Measurements from ENCODE around the gene MFF.
A peak's percentile ranks its signal among the peaks of the same experiment; 100 is the strongest.
"Not testable (repeated sequence)": the region's sequence is repeated elsewhere in the genome, so short reads cannot be mapped to it uniquely, and the experiment has no call there.

Gene MFF

DNA sequence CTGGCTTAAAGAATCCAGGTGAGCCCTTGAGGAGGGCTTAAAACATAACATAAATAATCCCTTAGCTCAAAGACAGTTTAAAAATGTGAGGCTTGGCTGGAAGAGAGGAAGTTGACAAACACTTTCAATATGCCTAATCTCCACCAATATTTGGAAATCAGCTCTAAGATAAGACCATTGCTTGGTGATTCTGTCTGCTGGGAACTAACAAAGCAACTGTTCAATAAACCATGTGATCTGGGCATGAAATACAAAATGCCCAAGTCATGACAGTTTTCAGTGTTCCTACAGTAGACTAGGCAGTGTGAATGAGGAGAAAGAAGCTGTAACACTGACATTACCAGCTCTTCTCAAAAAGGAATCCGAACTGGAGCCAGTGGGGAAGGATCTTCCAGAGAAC lies 10.7 kb downstream of the MFF start:
- no peak for DNase-seq (ENCODE audit: low spot score)

DNA sequence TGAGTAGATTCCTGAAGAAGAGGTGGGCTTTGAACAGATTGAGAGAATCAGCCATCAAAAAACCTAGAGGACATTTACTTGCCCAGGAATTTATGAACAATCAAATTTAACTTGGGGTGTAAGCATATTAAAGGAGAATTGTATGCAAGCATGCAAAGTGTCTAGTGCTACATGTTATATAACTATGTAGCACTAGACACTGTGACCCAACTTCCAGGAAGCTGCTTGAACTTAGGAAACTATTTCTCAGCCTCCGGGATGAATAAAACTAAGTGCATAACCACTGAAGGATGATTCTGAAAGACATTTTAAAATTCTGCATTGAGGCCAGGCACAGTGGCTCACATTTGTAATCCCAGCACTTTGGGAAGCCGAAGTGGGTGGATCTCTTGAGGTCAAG lies 12.4 kb downstream of the MFF start:
- DNase-seq (ENCODE audit: low spot score) = no peak

DNA sequence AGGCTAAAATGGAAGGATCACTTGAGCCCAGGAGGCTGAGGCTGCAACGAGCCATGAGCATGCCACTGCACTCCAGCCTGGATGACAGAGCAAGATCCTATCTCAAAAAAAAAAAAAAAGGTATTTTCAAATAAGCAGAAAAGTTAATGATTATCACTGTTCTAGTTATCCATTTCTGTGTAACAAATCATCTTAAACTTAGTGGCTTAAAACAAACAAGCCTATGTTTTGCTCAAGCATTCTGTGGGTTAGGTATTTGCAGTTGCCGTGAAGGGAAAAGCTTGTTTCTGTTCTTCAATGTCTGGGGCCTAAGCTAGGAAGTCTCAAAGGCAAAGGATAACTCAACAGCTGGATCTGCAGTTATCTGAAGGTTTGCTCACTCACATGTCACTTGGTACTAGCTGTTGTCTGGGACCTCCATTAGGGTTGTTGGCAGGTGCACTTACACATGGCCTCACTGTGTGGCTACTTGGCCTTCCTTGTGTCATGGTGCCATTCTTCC lies 14.1 kb downstream of the MFF start:
- DNase-seq (ENCODE audit: low spot score) = peak; percentile 77

DNA sequence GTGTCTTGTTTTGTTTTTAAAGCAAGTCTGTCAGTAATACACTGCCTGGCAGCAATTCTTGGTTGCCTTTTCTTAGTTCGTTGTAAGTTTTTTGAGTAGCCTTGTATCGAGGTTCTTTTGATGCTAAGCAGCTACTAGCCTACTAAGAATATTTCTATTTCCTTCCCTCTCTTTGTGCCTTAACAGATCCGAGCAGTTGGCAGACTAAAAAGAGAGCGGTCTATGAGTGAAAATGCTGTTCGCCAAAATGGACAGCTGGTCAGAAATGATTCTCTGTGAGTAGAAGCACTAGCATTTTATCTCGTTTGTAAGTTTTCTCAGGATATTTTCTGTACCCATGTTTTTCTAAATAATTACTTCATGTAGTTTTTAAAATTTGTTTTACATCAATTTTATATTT lies 15.1 kb downstream of the MFF start:
- no peak for DNase-seq (ENCODE audit: low spot score)

DNA sequence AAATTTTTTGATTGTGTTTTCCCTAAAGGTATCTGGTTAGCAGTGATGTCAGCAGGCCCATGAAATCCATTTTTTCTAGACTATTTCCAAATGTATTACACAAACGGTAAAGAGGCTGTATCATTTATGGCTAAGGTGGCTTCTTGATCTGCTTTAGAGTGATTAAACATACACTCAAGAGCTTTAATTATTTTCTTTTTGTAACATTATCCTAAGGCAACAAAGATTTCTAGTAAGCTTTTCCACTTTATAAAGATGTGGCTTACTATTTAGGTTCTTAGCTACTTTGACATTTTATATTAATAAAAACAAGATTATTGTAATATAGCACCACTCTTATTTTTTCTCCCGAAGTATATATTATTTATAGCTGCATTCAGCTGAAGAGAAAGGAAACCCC lies 16.5 kb downstream of the MFF start:
- no peak for DNase-seq (ENCODE audit: low spot score)

DNA sequence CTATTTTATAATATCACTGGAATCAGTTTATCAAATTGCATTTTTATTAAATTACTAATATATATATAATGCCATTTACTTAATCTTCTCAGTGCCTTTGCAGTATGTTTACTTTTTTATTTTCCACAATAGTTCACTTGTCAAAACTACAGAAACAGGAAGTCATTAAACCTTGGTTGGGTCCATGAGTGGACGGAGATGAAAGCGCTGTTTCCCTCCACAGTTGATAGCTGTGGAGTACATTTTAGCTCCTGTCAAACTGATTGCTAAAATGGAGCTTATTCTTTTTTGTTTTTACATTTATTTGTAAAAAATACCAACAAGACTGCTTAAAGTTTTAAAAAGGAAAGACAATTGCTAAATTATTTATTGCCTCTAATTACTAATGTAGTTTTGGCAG lies 19.2 kb downstream of the MFF start:
- no peak for DNase-seq (ENCODE audit: low spot score)

DNA sequence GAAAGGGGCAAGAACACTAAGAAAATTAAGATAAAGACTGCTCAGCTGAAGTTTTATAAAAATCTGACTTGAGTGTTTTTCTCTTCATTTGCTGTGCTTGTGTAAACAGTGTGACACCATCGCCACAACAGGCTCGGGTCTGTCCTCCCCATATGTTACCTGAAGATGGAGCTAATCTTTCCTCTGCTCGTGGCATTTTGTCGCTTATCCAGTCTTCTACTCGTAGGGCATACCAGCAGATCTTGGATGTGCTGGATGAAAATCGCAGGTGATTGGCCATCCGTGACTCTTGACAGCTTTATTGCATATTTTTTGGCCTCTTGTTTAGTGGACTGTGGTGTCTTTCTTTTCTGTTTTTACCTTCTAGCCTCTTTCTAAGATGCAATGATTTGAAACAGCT lies 22.1 kb downstream of the MFF start:
- peak; percentile 62 for DNase-seq (ENCODE audit: low spot score)

DNA sequence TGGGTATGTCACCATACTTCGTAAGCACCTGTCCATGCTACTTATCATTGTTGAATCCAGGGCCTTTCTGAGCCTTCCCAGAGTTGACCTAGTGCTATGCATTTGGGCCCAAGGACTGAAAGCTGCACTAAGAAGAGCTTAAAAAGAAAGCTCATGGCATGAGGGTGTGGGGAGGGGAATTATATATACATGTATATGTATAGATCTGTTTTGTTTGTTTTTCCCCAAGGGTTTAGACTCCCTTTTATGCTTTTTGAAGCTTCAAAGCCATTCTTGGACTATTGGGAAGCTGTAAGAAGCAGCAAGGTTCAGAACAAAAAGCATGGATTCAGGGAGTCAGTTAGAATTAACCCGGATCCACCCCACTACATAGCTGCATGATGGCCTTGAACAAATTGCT lies 23.3 kb downstream of the MFF start:
- DNase-seq (ENCODE audit: low spot score) = no peak

DNA sequence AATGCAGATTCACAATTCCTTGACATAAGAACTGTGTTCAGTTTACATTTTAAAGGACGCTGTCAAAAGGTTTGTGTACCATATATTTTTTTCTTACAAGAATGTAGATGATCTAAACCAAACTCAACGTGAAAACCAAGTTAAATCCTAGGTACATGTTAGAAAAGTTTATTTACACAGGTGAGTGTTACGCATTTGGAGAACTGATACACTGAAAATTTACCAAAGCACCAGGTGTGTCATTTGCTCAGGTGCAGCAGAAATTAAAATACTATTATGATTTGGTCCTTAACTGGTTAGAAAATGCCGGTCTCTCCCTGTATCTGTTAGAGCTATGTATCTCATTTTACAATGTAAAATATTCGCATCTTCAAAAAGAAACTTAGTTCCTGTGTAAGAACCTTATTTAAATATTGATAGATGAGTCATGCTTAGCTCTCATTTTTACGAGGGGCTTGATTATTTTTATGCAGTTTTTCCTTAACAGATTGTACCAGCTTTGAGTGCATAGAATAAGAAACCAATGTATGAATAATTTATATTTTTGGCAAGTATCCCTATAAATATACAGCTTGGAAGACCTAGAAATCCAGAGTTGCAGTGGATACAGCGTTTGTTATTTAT lies 25.1 kb downstream of the MFF start:
- no peak for DNase-seq (ENCODE audit: low spot score)

DNA sequence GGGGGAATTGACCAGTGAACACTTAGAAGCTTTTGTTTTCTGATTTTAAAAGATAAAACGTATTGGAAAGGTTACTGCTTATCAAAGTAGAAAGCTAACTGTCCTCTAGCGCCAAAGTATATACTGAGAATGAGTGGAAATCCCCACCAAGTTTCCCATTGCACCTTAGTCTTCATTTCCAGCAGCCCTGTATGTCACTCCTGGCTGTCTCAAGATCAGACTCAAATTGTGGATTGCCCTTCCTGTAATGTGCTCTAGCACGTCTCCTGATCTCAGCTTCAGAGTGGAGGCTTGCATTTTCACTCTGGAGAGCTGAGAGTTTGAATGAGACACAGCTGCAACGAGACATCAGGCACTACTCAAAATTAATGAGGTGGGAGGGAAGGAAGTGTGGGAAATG lies 26.6 kb downstream of the MFF start:
- no peak for DNase-seq (ENCODE audit: low spot score)

DNA sequence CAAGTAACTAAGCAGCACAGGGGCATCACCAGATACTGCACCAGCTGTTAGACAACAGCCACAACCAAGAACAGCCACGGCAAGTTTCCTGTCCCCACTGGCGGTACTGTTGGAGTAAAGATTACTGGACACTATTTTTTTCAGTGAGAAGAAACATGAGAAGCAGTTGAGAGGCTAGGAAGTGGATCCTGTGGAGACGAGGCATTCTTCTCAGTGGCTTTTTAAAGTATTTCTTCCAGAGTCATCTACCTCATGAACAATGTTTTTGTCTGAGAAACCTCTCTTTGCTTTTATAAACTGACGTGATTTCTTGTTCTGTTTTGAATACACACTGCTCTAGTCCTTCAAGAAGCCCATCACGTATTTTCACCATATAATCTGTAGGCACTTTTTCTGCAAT lies 35.3 kb downstream of the MFF start:
- DNase-seq (ENCODE audit: low spot score) = no peak

DNA sequence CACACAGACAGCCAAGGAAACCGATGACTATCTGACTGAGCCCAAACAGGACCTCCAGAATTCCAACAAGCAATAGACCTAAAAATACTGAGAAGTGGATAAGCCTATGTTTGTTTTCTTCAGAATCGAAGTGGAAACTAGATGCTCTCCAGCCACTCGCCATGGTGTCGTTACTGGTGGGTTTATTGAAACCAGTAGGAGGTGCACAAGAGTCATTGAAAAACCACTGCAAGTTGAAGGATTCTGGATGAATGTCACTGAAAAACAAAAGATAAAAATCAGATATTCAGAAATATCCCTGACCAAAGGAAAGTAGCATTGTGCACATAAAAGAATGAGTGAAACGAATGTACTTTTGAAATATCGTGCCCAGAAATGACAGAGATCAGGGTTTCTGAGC lies 38.7 kb downstream of the MFF start:
- DNase-seq (ENCODE audit: low spot score) = no peak

DNA sequence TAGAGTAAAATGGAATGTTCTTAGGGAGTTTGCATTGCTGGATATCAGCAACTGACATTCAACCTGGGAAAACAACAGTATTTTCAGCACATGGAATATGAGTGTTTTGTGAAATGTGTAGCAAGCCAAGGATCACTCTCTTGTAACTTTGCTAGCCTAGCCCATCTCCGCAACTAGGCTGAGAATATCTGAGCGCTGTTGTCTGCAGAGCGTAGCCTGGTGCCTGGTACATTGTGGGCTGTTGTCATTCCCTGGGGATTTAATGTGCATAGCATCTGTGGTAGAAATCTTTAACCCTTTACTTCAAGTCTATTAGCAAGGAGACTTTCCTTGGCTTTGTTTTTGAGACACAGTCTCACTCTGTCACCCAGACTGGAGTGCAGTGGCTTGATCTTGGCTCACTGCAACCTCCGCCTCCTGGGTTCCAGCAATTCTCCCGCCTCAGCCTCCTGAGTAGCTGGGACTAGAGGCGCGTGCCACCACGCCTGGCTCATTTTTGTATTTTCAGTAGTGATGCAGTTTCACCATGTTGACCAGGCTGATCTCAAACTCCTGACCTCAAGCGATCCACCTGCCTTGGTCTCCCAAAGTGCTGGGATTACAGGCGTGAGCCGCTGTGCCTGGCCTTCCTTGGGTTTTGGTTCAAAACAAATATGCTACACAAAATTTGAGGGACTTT lies 39.7 kb downstream of the MFF start:
- DNase-seq (ENCODE audit: low spot score) = not testable (repeated sequence)

DNA sequence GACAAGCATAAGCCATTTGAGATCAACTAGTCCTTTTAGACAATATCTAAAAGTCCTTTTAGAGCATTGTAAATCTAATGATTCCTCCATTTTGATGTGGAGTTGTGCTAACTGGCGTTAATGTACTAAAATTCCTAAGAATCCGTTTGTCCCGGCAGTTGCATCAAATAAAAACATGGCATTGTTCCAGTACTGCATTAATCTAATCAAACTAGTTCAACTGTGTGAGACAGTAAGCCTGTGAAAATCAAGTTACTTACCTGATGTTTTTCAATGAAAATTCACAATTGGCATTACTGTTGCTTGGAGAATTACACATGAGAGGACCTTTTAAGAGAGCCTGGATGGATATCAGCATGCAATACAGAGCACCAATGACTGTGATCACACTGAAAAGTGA lies 40.8 kb downstream of the MFF start:
- no peak for DNase-seq (ENCODE audit: low spot score)

DNA sequence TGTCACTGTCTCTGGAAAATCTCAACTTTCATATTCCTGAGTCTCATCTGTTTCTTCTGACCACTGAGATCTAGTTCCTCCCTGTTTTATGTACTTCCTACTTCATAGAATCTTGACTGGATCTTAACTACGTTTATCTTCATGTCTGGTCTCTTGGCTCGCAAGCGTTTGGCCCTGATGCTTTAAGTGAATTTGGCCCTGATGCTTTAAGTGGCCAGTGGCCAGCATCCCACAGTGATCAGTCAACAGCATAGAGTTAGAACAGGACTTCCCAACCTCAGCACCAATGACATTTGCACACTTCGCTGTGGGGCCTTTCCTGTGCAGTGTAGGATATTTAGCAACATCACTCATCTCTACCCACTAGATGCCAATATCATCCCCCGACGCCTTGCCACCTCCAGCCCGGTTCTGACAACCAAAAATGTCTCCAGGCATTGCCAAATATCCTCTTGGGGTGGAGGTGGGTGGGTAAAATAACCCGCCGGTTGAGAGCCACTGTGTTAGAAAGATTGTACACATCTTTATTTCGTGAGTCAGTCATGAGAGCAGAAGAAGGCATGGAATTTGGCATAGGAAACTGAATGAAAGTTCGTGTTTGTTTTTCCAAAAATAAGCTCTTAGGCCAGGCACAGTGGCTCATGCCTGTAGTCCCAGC lies 41.8 kb downstream of the MFF start:
- no peak for DNase-seq (ENCODE audit: low spot score)

DNA sequence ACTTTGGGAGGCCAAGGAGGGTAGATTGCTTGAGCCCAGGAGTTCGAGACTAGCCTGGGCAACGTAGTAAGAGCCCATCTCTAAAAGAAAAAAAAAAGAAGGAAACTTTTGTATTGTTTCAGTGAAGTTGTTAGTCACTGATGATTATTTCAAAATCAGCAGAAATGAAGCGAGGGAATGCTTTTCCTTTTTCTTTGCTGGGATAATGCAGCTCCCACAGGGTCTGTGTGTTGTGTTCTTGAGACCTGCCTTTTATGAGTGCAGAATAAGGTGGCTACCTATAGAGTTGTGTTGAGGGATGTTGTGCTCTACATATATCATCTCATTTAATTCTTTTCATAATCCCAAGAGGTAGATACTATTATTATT lies 42.4 kb downstream of the MFF start:
- DNase-seq (ENCODE audit: low spot score) = no peak

DNA sequence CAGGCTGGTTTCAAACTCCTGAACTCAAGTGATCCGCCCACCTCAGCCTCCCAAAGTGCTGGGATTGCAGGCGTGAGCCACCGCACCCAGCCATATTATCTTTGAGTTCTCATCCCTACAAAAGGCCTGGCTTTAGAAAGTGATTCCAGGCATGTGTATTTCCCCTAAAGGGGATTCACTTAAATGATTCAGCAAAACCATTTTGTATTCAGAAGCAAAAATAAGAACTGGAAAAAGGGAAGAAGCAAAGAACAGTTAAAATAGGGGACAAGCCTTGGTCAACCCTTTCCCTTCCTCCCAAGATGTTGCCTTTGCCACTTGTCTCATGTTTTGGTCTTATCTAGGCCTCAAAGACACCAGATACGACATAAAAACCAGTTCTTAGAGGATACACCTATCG lies 43.5 kb downstream of the MFF start:
- no peak for DNase-seq (ENCODE audit: low spot score)

DNA sequence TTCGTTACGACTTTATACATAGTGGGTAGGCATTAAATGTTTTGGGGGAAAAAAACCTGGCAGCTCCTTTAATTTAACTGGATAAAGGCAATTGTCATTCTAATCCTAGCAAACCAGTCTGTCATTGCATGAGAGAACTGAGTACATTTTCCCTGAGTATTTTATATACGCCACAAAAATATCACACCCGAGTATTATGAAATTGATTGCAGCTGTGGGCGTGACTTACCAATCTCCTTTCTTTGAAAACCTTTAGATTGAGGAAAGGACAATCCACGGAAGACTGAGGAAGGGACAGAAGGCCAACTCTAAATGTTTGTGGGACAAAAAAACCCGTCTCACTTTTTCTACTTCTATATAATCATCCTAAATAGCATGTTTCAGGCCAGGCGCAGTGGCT lies 45.0 kb downstream of the MFF start:
- no peak for DNase-seq (ENCODE audit: low spot score)

DNA sequence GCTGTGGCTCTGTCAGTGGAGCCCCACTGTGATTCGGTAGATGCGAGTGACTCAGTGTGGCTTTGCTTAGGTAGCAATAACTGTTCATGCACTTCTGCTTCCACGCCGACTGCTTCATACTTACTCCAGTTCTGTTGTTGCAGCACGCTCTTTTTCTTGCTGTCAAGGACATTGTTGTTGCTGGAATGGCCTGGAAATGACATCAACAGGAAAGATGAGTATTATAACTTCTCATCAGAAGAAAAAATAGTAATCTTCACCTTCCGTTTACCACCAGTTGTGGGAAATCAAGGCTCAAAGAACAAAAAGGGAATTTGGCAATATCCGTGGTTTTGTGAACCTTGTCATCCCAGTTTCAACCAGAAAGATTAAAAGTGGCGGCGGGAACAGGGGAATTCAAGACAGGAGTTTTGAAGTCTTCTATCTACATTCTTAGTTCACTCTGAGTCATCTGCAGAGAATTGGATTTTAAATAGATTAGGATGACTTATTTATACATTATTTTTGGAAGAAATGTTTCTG lies 45.8 kb downstream of the MFF start:
- peak; percentile 41 for DNase-seq (ENCODE audit: low spot score)

DNA sequence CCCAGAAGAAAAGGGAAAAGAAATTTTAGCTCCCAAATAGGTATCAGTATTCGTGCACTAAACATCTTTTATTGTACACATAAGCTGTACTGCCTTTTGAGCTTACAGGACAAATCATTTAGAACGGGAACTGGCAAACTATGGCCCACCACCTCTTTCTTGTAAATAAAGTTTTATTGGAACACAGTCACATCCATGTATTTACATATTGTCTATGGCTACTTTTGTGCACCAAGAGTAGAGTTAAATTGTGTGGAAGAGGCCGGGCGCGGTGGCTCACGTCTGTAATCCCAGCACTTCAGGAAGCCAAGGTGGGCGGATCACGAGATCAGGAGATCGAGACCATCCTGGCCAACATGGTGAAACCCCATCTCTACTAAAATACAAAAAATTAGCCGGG lies 48.3 kb downstream of the MFF start:
- no peak for DNase-seq (ENCODE audit: low spot score)

DNA sequence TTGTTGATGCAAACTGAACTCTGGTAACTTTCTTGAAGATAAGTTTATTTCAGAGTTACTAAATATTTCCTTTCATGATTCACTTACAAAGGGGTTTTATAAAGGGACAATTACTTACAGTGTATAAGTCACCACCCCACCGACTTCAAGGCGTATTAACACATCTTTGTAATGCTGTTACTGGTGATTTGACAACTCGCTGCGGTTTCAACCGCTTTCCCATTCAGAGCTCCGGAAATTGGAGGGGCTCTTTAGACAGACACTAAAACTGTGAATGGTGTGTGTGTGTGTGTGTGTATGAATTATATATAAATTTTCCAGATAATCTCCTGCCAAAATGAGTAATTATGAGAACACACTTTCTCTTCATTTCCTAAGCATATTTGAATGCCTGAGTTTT lies 49.1 kb downstream of the MFF start:
- DNase-seq (ENCODE audit: low spot score) = no peak

DNA sequence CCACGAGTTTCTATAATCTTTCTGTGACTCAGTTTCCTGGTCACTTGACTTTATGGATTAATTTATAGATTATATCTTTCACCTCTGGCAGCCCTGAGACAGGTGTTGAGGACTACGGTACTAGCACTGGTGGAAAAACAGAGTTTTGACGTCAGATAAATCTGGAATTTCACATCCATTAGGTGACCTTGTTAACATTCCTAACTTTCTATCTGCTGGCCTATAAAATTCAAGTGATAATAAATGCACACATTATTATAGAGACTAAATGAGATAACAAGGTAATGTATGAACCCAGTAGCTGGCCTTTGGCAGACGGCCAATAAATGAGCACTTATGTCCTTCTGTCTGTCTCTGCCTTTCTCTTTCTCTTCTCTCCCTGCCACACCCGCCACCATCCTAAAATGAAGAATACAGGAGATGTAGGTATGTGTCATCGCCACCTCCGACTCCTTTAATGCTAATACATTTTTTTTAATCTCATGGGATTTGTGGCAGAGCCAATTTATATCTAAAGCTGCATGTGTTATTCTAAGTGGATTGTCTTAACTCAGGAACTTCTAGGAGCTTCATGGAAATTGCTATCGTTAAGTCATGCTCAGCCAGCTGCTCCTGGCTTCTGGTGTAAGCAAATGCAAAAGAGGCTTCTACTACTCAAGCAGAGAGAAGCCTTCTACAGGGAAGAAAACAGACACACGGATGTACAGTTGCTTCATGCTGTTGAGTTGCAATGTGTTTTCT lies 51.8 kb downstream of the MFF start:
- DNase-seq (ENCODE audit: low spot score) = no peak

Measured in kidney tubule cell (primary cell).